AG10803 (cell line): Measurements from ENCODE around the gene CRB2.
A peak's percentile ranks its signal among the peaks of the same experiment; 100 is the strongest.

ENCODE experiments used
- DNase-seq: peaks from one replicate; pipeline ENCODE4 v3.0.0; 2010; ENCODE audit warnings: low read depth
- H3K4me3 ChIP-seq: 2 replicates; pipeline ENCODE4 v1.5.1; 2011; ENCODE audit warnings: mild to moderate bottlenecking, low read length, control low read depth
- CTCF ChIP-seq: conservative IDR thresholded peaks from 2 replicates; pipeline ENCODE4 v1.5.1; 2011; ENCODE audit warnings: mild to moderate bottlenecking, low read length, control low read depth, inconsistent platforms

The CRB2 gene

GRCh38 chr9:123353984-123354591 lies 1.9 kb upstream of the CRB2 start:
- no peak overlapping the region for H3K4me3 ChIP-seq
- peak; percentile 45 for DNase-seq
- TF ChIP-seq CTCF: peak; percentile 77

- DNase-seq: no peak
- TF ChIP-seq CTCF: no peak
Observed at GRCh38 chr9:123354806-123355508, 1.0 kb upstream of the CRB2 start.

GRCh38 chr9:123356851-123357742 lies 1.1 kb downstream of the CRB2 start:
- TF ChIP-seq CTCF: no peak
- DNase-seq: no peak
- H3K4me3 ChIP-seq: no peak overlapping the region

More at GRCh38 chr9:123354806-123355508, 1.0 kb upstream of the CRB2 start:
- H3K4me3 ChIP-seq: no peak overlapping the region

GRCh38 chr9:123357743-123358059 lies 1.7 kb downstream of the CRB2 start:
- no peak for TF ChIP-seq CTCF
- DNase-seq: no peak
- no peak overlapping the region for H3K4me3 ChIP-seq

GRCh38 chr9:123358181-123358905 lies 2.3 kb downstream of the CRB2 start:
- no peak overlapping the region for H3K4me3 ChIP-seq
- TF ChIP-seq CTCF: no peak
- DNase-seq: no peak

- TF ChIP-seq CTCF: no peak
- DNase-seq: no peak
- H3K4me3 ChIP-seq: no peak overlapping the region
Observed at GRCh38 chr9:123359106-123359505, 3.1 kb downstream of the CRB2 start.
